CD4-positive, CD25-positive, alpha-beta regulatory T cell (primary cell): ENCODE data around the gene ZNF823. TPM values are rescaled to one million over a fixed set of nuclear protein-coding genes. Genes with fewer than 3 reads are reported as not detected.

ENCODE experiments used
- ATAC-seq, 2 donors: fragments of 150-1000 bp; cut with Tn5 transposase; one replicate each; pipeline ENCODE4 v1.10.0; 2021; ENCODE audit warnings: low read depth in 2 of 2, moderate number of reproducible peaks in 2 of 2, moderate library complexity in 1 of 2
- DNase-seq, 3 donors: peaks; one replicate each; pipeline versions ENCODE4 v3.0.0 to v3.0.0-alpha.2; 2012 to 2022; ENCODE audit warnings: mixed read lengths in 1 of 3
- H3K27ac ChIP-seq: one replicate; pipeline ENCODE4 v1.7.0; 2013; ENCODE audit warnings: mild to moderate bottlenecking, low read length; ENCODE audit not compliant: insufficient read depth, poor library complexity, severe bottlenecking
- H3K27me3 ChIP-seq: one replicate; pipeline ENCODE4 v1.7.0; 2013; ENCODE audit warnings: low read length; ENCODE audit not compliant: control insufficient read depth, insufficient read depth
- H3K36me3 ChIP-seq: one replicate; pipeline ENCODE4 v1.7.0; 2013; ENCODE audit warnings: mild to moderate bottlenecking, low read length, moderate library complexity; ENCODE audit not compliant: control insufficient read depth, insufficient read depth
- H3K4me1 ChIP-seq: 2 replicates; pipeline ENCODE4 v1.7.0; 2013; ENCODE audit warnings: mild to moderate bottlenecking, low read length; ENCODE audit not compliant: insufficient read depth, control insufficient read depth, poor library complexity, severe bottlenecking
- H3K4me3 ChIP-seq: one replicate; pipeline ENCODE4 v1.7.0; 2013; ENCODE audit warnings: low read depth, mild to moderate bottlenecking, low read length, moderate library complexity
- H3K9me3 ChIP-seq, 2 experiments: 1 replicate in 1 of 2; 2 replicates in 1 of 2; pipeline ENCODE4 v1.7.0; 2013; ENCODE audit warnings: low read length in 2 of 2, mild to moderate bottlenecking in 1 of 2, moderate library complexity in 1 of 2; ENCODE audit not compliant: control insufficient read depth in 2 of 2
- H3K27ac Mint-ChIP-seq, 3 donors: one replicate each; pipeline ENCODE4 v1.8.0; 2020 to 2022; ENCODE audit warnings: mild to moderate bottlenecking in 3 of 3, mixed read lengths in 3 of 3, moderate library complexity in 2 of 3
- H3K27me3 Mint-ChIP-seq: one replicate; pipeline ENCODE4 v1.8.0; 2022; ENCODE audit warnings: mild to moderate bottlenecking, mixed read lengths
- H3K36me3 Mint-ChIP-seq: one replicate; pipeline ENCODE4 v1.8.0; 2020; ENCODE audit warnings: mixed read lengths
- H3K4me1 Mint-ChIP-seq, 4 donors: one replicate each; pipeline ENCODE4 v1.8.0; 2020 to 2022; ENCODE audit warnings: mixed read lengths in 4 of 4, mild to moderate bottlenecking in 1 of 4
- H3K4me3 Mint-ChIP-seq, 4 donors: one replicate each; pipeline ENCODE4 v1.8.0; 2020 to 2022; ENCODE audit warnings: mild to moderate bottlenecking in 4 of 4, mixed read lengths in 4 of 4, moderate library complexity in 3 of 4
- H3K9me3 Mint-ChIP-seq, 7 donors: one replicate each; pipeline ENCODE4 v1.8.0; 2020 to 2022; ENCODE audit warnings: mixed read lengths in 7 of 7, mild to moderate bottlenecking in 3 of 7, moderate library complexity in 2 of 7
- polyA plus RNA-seq, 4 donors: library from polyadenylated mRNA; unstranded; fragments of 300-500 nt; fragmentation: Illumina TruSeq; gene quantifications; one replicate each; pipeline ENCODE4 v1.2.3, GENCODE V29; 2021
- total RNA-seq: library from RNA; stranded (reverse); gene quantifications from one replicate; pipeline ENCODE4 v1.2.3, GENCODE V29; 2022

The ZNF823 gene
- total and polyA plus RNA-seq, 5 donors from 2014 or later, result 1.6 to 4.8 (median 3.2) TPM

- Histone ChIP-seq H3K4me3 (no peak overlapping the region), H3K36me3 (no peaks in the 10 kb centered on the region), H3K9me3 (no peaks in the 10 kb centered on the region), H3K27ac (no peak overlapping the region), H3K4me1 (peaks cover 18% of the 10 kb centered on the region), H3K27me3 (no peaks in the 10 kb centered on the region)
- Mint-ChIP-seq H3K36me3 (peaks cover 7% of the 10 kb centered on the region), H3K4me3 (peak overlapping the region; percentile 86 to 99 (median 94)), H3K27ac (peak overlapping the region in 1 of 3 donors; percentile 25), H3K27me3 (peaks cover 10% of the 10 kb centered on the region), H3K4me1 (peaks cover 6 to 34% (median 19%) of the 10 kb centered on the region in 4 donors), H3K9me3 (peaks cover 0 to 10% (median 0%) of the 10 kb centered on the region in 7 donors)
- ATAC-seq (no peak), DNase-seq (no peak)
Measured at GRCh38 chr19:11736696-11737095, 2.0 kb downstream of the ZNF823 start.

- peaks cover 6 to 34% (median 18%) of the 10 kb centered on the region in 4 donors for H3K4me1 Mint-ChIP-seq
Measured at GRCh38 chr19:11735375-11735774, 3.4 kb downstream of the ZNF823 start.

GRCh38 chr19:11729586-11729985, 9.2 kb downstream of the ZNF823 start:
- peaks cover 13% of the 10 kb centered on the region for H3K36me3 ChIP-seq
- H3K27ac Mint-ChIP-seq, result no peak overlapping the region
- H3K4me1 ChIP-seq, result no peaks in the 10 kb centered on the region
- peaks cover 4 to 6% (median 5%) of the 10 kb centered on the region in 4 donors for H3K4me1 Mint-ChIP-seq
- peaks cover 34% of the 10 kb centered on the region for H3K36me3 Mint-ChIP-seq
- DNase-seq (no peak), ATAC-seq (no peak)
- H3K4me3 ChIP-seq, result no peak overlapping the region
- H3K27me3 Mint-ChIP-seq, result no peaks in the 10 kb centered on the region
- H3K9me3 Mint-ChIP-seq, result peaks cover 2 to 38% (median 8%) of the 10 kb centered on the region in 7 donors
- no peak overlapping the region for H3K27ac ChIP-seq
- H3K9me3 ChIP-seq, result peaks cover 24 to 56% of the 10 kb centered on the region in 2 experiments
- H3K27me3 ChIP-seq, result no peaks in the 10 kb centered on the region
- H3K4me3 Mint-ChIP-seq, result no peak overlapping the region

More at GRCh38 chr19:11735375-11735774, 3.4 kb downstream of the ZNF823 start:
- H3K36me3 ChIP-seq, result no peaks in the 10 kb centered on the region
- no peak overlapping the region for H3K4me3 ChIP-seq
- peaks cover 18% of the 10 kb centered on the region for H3K4me1 ChIP-seq
- Mint-ChIP-seq H3K4me3 (no peak overlapping the region), H3K27ac (no peak overlapping the region), H3K27me3 (peaks cover 2% of the 10 kb centered on the region), H3K36me3 (peaks cover 7% of the 10 kb centered on the region), H3K9me3 (peaks cover 0 to 9% (median 0%) of the 10 kb centered on the region in 7 donors)
- no peak for ATAC-seq
- no peak for DNase-seq
- H3K9me3 ChIP-seq, result peaks cover 0 to 10% of the 10 kb centered on the region in 2 experiments
- no peaks in the 10 kb centered on the region for H3K27me3 ChIP-seq
- no peak overlapping the region for H3K27ac ChIP-seq

- DNase-seq (no peak), ATAC-seq (no peak)
- no peak overlapping the region for H3K27ac Mint-ChIP-seq
- H3K9me3 Mint-ChIP-seq, result peaks cover 0 to 63% (median 30%) of the 10 kb centered on the region in 7 donors
- Histone ChIP-seq H3K9me3 (peaks cover 66 to 91% of the 10 kb centered on the region in 2 experiments), H3K27me3 (no peaks in the 10 kb centered on the region), H3K4me1 (no peaks in the 10 kb centered on the region), H3K27ac (no peak overlapping the region), H3K4me3 (no peak overlapping the region), H3K36me3 (peaks cover 31% of the 10 kb centered on the region)
- H3K4me3 Mint-ChIP-seq, result no peak overlapping the region
- no peaks in the 10 kb centered on the region for H3K4me1 Mint-ChIP-seq
- peaks cover 47% of the 10 kb centered on the region for H3K36me3 Mint-ChIP-seq
- H3K27me3 Mint-ChIP-seq, result no peaks in the 10 kb centered on the region
Measured at GRCh38 chr19:11722414-11722813, 16.3 kb downstream of the ZNF823 start.

GRCh38 chr19:11721681-11722080, 17.1 kb downstream of the ZNF823 start:
- ATAC-seq (no peak), DNase-seq (no peak)
- no peaks in the 10 kb centered on the region for H3K4me1 Mint-ChIP-seq
- H3K27ac Mint-ChIP-seq, result no peak overlapping the region
- no peaks in the 10 kb centered on the region for H3K4me1 ChIP-seq
- no peak overlapping the region for H3K4me3 Mint-ChIP-seq
- H3K27me3 ChIP-seq, result no peaks in the 10 kb centered on the region
- H3K36me3 ChIP-seq, result peaks cover 31% of the 10 kb centered on the region
- H3K4me3 ChIP-seq, result no peak overlapping the region
- H3K27ac ChIP-seq, result no peak overlapping the region
- peaks cover 0 to 64% (median 30%) of the 10 kb centered on the region in 7 donors for H3K9me3 Mint-ChIP-seq
- H3K27me3 Mint-ChIP-seq, result no peaks in the 10 kb centered on the region
- peaks cover 45% of the 10 kb centered on the region for H3K36me3 Mint-ChIP-seq
- H3K9me3 ChIP-seq, result peaks cover 65 to 85% of the 10 kb centered on the region in 2 experiments

- Histone ChIP-seq H3K36me3 (no peaks in the 10 kb centered on the region), H3K9me3 (peaks cover 10 to 12% of the 10 kb centered on the region in 2 experiments), H3K27me3 (no peaks in the 10 kb centered on the region), H3K27ac (no peak overlapping the region), H3K4me1 (no peaks in the 10 kb centered on the region), H3K4me3 (no peak overlapping the region)
- DNase-seq (no peak), ATAC-seq (no peak)
- H3K27ac Mint-ChIP-seq, result no peak overlapping the region
- no peak overlapping the region for H3K4me3 Mint-ChIP-seq
- H3K4me1 Mint-ChIP-seq, result no peaks in the 10 kb centered on the region
- no peaks in the 10 kb centered on the region for H3K27me3 Mint-ChIP-seq
- peaks cover 0 to 20% (median 4%) of the 10 kb centered on the region in 7 donors for H3K9me3 Mint-ChIP-seq
- H3K36me3 Mint-ChIP-seq, result peaks cover 5% of the 10 kb centered on the region
Measured at GRCh38 chr19:11710313-11710712, 28.4 kb downstream of the ZNF823 start.

GRCh38 chr19:11708457-11708856, 30.3 kb downstream of the ZNF823 start:
- Histone ChIP-seq H3K36me3 (no peaks in the 10 kb centered on the region), H3K9me3 (peaks cover 4 to 6% of the 10 kb centered on the region in 2 experiments), H3K27me3 (no peaks in the 10 kb centered on the region), H3K4me3 (no peak overlapping the region), H3K27ac (no peak overlapping the region), H3K4me1 (no peaks in the 10 kb centered on the region)
- H3K27ac Mint-ChIP-seq, result no peak overlapping the region
- H3K27me3 Mint-ChIP-seq, result no peaks in the 10 kb centered on the region
- DNase-seq (no peak), ATAC-seq (no peak)
- peaks cover 5% of the 10 kb centered on the region for H3K36me3 Mint-ChIP-seq
- H3K9me3 Mint-ChIP-seq, result peaks cover 0 to 9% (median 3%) of the 10 kb centered on the region in 7 donors
- no peak overlapping the region for H3K4me3 Mint-ChIP-seq
- H3K4me1 Mint-ChIP-seq, result no peaks in the 10 kb centered on the region

GRCh38 chr19:11705474-11705873, 33.3 kb downstream of the ZNF823 start:
- no peak for ATAC-seq
- Mint-ChIP-seq H3K4me3 (no peak overlapping the region), H3K4me1 (no peaks in the 10 kb centered on the region), H3K36me3 (no peaks in the 10 kb centered on the region), H3K27me3 (no peaks in the 10 kb centered on the region), H3K9me3 (peaks cover 0 to 4% (median 0%) of the 10 kb centered on the region in 7 donors), H3K27ac (no peak overlapping the region)
- H3K27me3 ChIP-seq, result no peaks in the 10 kb centered on the region
- no peak overlapping the region for H3K27ac ChIP-seq
- H3K36me3 ChIP-seq, result no peaks in the 10 kb centered on the region
- no peak for DNase-seq
- H3K4me3 ChIP-seq, result no peak overlapping the region
- no peaks in the 10 kb centered on the region for H3K9me3 ChIP-seq
- no peaks in the 10 kb centered on the region for H3K4me1 ChIP-seq
